ENCODE measurements around the gene ZNF24.

Gene ZNF24

DNA sequence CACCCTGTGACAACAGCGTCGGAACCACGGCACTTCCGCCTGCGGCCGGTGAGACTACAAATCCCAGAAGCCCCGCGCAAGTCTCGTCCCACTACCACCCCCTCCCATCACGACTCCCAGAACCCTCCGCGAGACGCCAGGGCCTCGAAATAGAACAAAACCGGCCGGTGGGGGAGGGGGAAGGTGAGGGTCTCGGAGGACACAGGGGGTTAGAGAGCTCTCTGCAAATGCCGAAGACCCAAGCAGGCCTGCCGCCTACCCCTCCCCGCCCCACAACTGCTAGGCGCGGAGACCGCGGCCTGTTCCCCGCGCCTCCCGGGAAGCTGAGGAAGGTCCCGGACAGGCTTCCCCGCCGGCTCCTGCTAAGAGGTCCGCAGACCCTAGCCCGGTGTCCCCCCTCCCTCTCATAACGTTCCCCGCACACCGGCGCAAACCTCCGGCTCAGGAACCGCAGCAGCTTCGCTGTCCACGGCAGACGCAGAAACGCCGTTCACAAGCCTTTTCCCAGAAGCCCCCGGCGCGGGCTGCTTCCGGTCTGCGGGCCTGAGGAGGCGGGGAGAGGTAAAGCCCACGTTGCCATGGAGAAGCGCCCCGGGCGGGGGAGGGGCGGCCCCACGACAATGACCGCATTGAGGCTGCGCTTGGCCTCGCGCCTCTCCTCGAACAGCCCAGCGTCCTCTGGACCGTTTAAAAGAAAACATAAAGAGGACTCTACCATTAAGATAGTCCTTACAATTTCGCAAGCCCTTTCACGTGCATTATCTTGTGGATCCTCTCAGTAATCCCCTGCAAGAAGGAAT is at the start of gene ZNF24:
Gene ZNF24 (minus strand): TSS at position 485 of the 800 bp plus-strand sequence. CDS start 3,770 bp downstream, outside the sequence.
- peak; percentile 50 for FAIRE-seq

DNA sequence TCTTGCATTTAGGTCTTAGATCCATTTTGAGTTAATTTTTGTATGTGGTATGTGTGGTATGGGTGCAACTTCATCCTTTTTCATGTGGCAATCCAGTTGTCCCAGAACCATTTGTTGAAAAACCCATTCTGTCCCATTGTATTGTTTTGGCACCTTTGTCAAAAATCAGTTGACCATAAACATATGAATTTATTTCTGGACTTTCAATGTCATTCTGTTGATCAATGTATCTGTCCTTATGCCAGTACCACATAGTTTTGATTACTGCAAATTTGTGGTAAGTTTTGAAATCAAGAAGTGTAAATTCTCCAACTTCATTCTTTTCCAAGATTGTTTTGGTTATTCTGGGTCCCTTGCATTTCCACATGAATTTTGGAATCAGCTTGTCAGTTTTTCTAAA is 49.5 kb upstream of the ZNF24 start:
- FAIRE-seq, result no peak

DNA sequence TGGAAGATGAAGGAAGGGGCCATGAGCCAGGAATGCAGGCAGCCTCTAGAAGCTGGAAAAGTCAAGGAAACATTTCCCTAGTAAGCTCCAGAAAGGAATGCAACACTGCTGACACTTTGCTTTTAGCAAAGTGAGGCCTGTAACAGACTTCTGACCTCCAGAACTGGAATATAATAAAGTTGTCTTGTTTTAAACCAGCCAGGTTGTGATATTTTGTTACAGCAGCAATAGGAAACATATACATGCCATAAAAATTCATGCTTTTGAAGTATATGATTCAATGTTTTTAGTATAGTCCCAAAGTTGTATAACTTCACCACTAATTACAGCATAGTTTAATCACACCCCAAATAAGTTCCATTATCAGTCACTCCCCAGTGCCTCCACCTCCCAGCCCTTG is 48.2 kb upstream of the ZNF24 start:
- no peak for FAIRE-seq

DNA sequence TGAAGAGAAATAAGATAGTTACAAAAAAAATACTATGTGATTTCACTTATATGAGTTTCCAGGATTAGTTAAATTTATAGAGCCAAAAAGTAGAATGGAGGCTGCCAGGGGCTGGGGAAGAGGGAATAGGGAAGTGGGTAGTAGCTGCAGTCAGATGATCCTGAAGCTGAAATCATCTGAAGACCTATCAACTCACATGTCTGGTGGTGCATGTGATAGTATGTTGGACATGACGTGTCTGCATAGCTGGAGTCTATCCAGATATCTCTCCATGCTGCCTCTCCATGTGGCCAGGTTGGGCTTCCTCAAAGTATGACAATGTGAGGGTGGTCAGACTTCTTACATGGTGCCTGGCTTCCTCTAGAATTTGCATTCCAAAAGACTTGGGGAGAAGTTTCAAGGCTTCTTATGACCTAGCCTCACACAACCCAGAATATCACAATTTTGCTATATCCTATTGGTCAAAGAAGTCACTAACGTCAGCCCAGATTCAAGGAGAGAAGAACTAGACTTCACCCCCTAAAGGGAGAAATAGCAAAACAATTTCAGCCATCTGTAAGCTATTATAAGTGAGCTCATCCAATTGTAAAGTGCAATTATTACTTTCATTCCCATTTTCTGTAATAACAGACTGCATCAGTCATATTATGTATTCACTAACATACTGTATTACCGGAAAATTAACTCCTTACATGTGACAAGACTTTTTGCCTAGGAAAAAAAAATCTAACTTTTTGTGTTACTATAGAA is 46.9 kb upstream of the ZNF24 start:
- no peak for FAIRE-seq

DNA sequence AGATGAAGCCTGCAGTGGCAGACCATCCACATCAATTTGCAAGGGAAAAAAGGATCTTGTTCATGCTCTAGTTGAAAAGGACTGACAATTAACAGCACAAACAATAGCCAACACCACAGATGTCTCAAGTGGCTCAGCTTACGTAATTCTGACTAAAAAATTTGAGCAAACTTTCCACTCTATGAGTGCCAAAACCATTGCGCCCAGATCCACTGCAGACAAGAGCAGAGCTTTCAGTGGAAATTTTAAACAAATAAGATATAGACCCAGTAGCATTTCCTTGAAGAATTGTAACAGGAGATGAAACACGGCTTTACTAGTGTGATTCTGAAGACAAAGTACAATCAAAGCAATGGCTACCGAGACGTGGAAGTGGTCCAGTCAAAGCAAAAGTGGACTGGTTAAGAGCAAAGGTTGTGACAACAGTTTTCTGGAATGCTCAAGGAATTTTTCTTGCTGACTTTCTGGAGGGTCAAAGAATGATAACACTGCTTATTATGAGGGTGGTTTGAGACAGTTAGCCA is 44.9 kb upstream of the ZNF24 start:
- FAIRE-seq, result peak; percentile 41

DNA sequence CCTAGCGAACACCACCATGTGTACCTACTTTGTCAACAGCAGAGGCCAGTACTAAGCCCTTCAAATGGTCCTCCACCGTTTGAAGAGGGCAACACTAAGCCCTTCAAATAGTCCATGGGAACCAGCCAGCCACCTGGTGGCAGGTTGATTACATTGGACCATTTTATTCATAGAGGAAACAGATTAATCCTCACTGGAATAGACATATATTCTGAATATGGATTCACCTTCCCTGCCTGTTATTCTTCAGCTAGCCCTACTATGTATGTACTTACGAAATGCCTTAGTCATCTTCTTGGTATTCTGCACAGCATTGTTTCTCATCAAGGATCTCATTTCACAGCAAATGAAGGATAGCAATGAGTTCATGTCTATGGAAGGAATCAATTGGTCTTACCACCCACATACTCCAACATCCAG is 42.9 kb upstream of the ZNF24 start:
- no peak for FAIRE-seq

DNA sequence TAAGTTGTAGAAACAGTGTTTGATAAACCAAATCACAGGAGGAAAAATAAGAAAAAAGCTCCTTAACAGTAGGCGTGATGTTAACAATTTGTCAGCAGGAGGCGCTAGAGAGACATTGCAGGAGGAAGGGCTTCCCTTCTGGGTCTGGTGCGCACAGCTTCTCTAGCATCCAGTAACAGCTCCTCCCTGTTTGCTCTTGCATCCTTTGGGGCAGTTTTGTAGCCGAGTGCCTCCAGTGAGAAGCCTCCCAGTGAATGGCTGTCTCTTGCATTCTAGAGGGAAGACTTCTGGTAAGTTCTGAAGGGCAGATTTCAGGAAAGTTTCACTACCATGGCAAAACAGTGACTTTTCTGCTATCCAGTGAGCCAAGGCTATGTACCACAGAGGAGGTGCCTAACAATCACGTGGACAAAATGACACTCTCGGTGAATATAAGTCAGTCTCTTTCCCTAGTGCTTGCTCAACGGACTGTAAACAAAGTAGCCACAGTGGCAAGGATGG is 42.4 kb upstream of the ZNF24 start:
- FAIRE-seq, result no peak

DNA sequence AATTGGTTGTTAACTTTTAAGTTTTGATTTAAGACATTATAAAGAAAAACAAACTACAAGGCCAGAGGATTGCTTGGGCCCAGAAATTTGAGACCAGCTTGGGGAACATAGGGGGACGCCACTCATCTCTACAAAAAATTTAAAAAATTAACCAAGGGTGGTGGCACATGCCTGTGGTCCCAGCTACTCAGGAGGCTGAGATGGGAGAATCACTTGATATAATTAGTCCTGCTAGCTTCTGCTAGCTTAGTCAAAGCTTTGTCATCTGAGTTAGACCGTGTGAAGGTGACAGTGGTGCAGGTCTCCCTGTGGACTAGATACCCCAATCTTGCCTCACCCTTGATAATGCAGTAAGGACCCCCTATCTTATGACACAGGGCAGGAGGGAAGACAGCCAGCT is 38.9 kb upstream of the ZNF24 start:
- FAIRE-seq, result no peak

DNA sequence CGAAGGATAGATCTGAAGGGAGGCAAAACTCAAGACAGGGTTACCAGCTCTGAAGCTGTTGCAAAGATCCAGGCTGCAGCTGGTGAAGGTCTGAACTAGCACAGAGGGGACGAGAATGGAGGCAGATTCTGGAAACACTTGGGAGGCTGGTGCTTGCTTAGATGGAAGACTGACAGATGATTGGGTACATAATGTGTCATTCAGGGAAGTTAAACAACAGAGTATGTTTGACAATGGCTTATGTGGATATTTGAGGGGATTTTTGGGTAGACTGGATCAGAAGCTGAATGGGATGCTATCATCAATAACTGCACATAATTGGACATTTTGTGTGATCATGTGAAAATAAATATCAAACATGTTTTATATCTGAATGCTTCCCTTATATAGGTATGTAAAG is 35.2 kb upstream of the ZNF24 start:
- no peak for FAIRE-seq

DNA sequence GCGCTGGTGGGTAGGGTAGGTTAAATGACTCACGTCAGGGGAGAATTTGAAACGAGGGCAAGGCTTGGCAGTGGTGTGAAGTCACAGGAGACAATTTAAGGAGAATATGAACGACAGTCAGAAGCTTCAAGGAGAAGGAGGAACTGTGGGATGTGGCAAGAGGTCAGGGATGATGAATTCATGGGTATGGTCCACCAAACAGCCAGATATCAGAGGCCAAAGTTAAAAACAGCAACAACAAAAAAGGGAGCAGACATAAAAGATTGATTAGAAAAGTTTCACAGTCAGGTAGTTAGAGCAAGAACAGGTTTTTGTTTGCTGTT is 34.3 kb upstream of the ZNF24 start:
- no peak for FAIRE-seq

DNA sequence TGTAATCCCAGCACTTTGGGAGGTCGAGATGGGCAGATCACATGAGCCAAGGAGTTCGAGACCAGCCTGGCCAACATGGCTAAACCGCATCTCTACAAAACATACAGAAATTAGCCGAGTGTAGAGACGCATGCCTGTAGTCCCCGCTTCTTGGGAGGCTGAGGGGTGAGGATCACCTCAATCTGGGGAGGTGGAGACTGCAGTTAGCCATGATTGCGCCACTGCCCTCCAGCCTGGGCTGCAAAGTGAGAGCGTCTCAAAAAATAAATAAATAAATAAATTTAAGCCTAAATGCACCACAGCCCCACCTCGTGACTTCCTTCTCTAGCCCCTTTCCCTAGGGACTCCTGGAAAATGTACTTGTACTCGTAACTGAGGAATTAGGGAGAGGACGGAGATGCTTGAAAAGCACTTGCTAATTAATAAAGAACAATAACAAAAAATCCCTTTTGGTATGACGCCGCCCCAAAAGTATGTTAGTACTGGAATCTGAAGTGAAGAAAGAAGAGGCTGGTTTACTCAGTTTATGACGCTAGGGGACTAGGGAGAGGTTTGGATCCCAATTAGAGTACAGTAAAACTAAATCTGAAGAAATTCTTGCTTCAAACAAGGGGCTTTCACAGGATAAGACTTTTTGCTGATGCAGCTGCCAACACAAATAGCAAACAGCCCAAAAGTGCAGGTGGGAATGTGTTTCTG is 33.8 kb upstream of the ZNF24 start:
- no peak for FAIRE-seq

DNA sequence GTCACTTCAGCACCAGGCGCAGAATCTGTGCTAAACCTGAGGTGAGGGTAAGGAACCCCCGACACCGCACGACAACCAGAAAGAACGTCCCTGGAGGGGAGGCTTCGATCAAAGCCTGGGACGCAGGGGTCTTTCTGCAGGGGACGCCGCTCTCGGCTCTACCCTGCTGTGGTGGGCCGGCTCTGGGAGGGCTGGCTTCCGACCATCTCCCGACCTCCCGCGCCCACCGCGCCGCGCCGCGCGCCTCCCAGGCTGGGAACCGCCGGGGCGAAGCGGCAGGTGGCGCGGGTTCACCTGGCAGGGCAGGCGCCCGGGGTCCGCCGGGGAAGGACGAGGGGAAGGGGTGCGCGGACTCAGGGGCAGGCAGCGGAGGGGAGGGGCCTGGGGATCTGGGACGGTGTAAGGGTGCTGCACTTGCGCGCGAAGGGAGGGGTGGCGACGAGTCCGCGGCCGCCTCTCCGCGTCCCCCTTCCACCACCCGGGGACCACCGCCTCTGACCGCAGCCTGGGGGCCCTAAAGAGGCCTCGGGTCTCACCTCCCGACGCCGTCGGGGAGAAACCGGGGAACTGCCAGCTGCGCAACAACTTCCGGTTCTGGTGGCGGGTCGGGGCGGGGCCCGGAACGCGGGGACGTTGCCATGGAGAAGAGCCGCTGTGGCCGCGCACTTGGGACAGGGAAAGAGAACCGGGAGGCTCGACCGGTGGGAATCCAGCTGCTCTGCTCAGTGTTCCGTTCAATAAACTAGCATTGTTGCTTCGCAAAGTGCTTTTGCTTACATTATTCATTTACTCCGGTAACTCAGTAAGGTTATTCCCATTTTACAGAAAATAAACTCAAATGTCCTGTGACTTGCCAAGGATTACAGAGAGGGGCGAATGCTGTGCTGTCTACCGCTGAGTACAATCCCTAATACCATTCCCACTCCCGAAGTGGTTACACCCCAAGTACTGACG is 32.8 kb upstream of the ZNF24 start, which contains the start of gene ZNF396:
Gene ZNF396 (minus strand): TSS at position 596 of the 954 bp plus-strand sequence. CDS start 3,045 bp downstream, outside the sequence.
- FAIRE-seq, result no peak

DNA sequence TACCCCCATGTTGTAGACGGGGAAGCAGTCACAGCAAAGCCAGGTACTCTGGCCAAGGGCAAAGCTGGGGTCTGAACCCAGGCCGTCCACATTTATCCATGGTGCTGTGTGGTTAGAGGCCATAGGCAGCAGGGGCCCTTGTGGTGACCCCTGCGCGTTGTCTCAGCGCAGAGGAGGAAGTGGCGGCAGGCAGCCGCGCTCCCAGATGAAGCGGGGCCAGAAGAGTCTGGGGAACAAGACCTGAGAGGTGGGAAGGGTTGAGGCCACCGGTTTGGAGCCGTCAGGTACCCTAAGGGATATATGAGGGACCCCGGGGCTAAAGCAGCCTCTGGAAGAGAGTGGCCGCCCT is 32.1 kb upstream of the ZNF24 start:
- no peak for FAIRE-seq

DNA sequence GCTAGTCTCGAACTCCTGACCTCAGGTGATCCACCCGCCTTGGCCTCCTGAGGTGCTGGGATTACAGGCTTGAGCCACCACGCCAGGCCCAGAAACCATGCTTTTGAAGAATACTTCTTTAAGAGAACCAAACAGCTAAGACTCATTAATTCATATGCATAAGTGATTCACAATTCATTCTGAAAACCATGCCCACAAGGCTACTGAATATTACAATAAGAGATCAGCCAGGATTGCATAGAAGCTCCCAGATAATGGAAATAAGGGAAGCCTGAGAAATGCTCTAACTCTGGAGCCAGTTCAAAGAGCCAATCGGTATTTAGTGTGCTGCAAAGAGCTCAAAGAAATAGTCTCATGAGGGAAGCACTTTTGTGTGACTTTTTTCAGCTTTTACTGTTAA is 30.5 kb upstream of the ZNF24 start:
- no peak for FAIRE-seq

DNA sequence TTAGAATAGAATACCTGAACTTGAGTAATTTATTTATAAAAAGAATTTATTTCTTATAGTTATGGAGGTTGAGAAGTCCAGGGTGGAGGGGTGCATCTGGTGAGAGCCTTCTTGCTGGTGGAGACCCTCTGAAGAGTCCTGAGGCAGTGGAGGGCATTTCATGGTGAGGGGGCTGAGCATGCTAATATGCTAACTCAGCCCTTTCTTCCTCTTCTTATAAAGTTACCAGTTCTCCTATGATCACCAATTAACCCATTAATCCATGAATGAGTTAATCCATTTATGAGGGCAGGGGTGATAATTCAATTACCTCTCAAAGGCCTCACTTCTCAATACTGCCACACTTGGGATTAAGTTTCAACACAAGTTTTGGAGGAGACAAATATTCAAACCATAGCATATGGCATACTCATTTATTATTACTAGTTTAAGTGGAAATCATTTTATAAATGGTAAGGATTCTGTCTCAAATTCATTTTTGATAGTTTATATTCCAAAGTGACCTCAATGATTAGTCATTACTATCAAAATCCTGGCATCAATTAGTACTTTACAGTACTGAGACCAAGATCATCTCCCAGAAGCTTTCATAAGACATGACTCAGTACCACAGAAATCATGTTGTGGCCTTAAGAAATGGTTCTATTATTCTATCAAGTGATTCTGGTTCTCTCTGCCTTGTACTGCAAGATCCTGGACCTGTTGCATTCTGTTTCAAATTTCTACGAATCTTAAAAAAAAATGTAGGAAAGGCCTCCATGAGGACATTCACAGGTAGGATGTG is 27.4 kb upstream of the ZNF24 start:
- no peak for FAIRE-seq

DNA sequence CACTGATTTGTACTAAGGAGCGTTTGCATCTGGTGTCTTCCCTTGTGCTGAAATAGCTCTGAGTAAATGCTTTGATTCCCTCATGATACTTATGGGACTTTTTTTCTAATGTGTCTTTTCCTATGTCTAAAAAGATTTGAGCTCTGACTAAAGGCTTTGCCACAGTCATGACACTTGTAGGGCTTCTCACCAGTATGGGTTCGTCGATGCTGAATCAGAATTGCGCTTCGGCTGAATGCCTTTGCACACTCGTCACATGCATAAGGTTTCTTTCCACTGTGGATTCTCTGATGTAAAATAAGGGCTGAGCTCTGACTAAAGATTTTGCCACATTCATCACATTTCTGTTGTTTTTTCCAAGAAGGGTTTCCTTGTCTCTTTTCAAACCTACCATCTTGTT is 24.9 kb upstream of the ZNF24 start:
- no peak for FAIRE-seq

DNA sequence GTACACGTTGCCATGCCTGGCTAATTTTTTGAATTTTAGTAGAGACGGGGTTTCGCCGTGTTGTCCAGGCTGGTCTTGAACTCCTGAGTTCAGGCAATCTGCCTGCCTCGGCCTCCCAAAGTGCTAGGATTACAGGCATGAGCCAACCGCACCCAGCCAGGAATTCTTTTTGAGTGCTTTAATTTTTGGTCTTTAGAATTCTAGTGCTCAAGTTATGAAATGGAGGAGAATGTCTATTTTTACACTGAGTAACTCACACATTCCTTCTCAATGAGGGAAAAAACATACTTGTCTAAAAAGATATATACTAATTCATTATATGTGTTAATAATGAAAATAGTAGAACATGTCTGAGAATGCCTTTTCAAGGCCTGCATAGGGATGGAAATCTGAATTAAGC is 24.4 kb upstream of the ZNF24 start:
- FAIRE-seq, result no peak

DNA sequence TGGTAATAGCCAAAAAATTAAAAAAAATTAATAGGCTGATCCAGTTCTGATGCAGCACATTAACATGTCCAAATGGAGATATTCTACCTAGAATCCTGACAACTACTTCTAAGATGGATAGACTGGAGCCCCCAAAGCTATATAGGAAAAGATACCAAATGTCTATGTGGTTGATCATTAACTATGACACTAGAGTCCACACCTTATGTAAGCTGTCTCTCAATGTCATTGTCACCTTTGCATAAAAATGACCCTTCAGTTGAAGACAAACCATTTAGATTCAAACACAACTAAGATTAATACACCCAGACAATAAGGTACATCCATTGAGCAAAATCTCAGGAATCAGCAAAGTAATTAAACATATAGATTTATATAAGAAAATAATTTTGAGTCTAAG is 18.3 kb upstream of the ZNF24 start:
- FAIRE-seq, result no peak

DNA sequence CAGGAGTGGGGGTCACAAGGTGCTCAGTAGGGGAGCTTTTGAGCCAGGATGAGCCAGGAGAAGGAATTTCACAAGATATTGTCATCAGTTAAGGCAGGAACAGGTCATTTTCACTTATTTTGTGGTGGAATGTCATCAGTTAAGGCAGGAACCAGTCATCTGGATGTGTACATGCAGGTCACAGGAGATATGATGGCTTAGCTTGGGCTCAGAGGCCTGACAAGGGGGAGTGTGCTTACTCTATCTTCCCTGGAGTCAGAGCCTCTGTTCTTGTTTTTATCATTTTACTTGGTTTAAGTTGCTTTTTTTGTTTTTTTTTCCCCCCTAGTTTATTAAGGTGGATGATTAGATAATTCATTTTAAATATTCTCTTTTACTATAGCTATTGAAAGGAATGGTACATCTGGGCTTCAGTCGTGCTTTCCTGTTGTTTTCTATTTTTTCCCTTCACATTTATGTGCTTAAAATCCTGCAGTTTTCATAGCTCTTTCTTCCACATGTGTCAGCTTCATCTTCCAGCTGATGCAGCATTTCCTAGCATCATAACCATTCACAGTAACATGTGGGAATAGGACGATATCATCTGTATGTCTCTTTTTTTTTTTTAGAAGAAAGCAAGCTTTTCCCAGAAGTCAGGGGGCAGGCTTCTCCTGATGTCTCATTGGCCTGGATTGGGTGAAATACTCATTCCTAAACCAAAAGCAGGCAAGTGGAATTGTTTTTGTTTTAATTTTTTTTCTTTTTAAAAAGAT is 17.5 kb upstream of the ZNF24 start:
- no peak for FAIRE-seq

DNA sequence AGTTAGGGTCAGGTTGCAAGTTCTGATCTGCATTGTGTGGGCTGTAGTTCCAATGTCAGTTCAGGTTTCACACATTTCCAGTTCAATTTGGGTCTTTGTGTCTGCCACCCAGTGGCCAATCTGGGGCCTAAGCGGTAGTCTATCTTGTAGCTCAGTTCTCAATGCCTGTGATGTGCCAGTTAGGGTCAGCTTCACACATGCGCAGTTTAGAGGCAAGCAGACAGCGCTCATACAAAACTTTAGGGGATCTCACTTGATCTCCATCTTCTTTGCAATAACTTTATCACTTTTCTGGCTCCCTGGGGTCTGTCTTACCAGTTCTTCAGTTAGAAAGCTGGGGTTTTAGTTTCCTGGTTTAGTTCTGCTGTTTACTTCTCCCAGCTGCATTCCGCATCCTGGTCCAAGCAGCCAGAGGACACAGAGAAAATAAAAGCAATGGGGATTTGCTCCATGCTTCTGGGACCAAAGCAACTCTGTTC is 11.0 kb upstream of the ZNF24 start:
- no peak for FAIRE-seq

Data from endometrium (tissue), 2 donors.